T-cell (primary cell): ENCODE data around the gene UBALD2. TPM values are rescaled to one million over a fixed set of nuclear protein-coding genes. Genes with fewer than 3 reads are reported as not detected.
"Not testable (repeated sequence)": the region's sequence is repeated elsewhere in the genome, so short reads cannot be mapped to it uniquely, and the experiment has no call there.

Experiments used
- ATAC-seq, 4 experiments: fragments of 200-7000 bp in 3 of 4; fragments of 150-1000 bp in 1 of 4; cut with Tn5 transposase; replicated peaks in 1 of 4; 1 replicate in 3 of 4; 2 replicates in 1 of 4; pipeline ENCODE4 v1.10.0; 2021; ENCODE audit warnings: moderate library complexity in 3 of 4, mild to moderate bottlenecking in 2 of 4, moderate number of reproducible peaks in 1 of 4
- CTCF ChIA-PET, 2 donors: fragments of 300-600 bp; sonication (Branson Sonifier 250); formaldehyde crosslinking; loops; one replicate each; lab custom pipeline; 2022; ENCODE audit warnings: antibody characterized with exemption in 2 of 2; lab: Charles Lee
- POLR2A ChIA-PET, 2 donors: fragments of 300-600 bp; sonication (Branson Sonifier 250); formaldehyde crosslinking; loops; one replicate each; lab custom pipeline; 2022; ENCODE audit warnings: antibody characterized with exemption in 2 of 2; lab: Charles Lee
- DNase-seq, 35 experiments: peaks; one replicate each; pipeline versions ENCODE4 v3.0.0 to v3.0.0-alpha.2; 2013 to 2023
- H3K27ac ChIP-seq: one replicate; pipeline ENCODE4 v1.5.1; 2013; ENCODE audit warnings: low read length
- H3K27me3 ChIP-seq, 2 experiments: replicated peaks in 1 of 2; 1 replicate in 1 of 2; 2 replicates in 1 of 2; pipeline versions ENCODE4 v1.6.1 to v1.7.0; 2013; ENCODE audit warnings: low read length in 1 of 2, mixed read lengths in 1 of 2; ENCODE audit not compliant: control insufficient read depth in 2 of 2, insufficient read depth in 2 of 2; ENCODE audit errors: extremely low read depth in 1 of 2
- H3K36me3 ChIP-seq, 2 donors: 1 replicate in 1 of 2; 2 replicates in 1 of 2; pipeline versions ENCODE4 v1.6.1 to v1.7.0; 2013; ENCODE audit warnings: low read length in 1 of 2; ENCODE audit not compliant: control insufficient read depth in 2 of 2, insufficient read depth in 1 of 2; ENCODE audit errors: extremely low read depth in 1 of 2
- H3K4me1 ChIP-seq, 2 experiments: 1 replicate in 1 of 2; 2 replicates in 1 of 2; pipeline versions ENCODE4 v1.6.1 to v1.7.0; 2013; ENCODE audit warnings: low read length in 2 of 2, mixed read lengths in 1 of 2; ENCODE audit not compliant: insufficient read depth in 2 of 2, control insufficient read depth in 1 of 2; ENCODE audit errors: extremely low read depth in 1 of 2
- H3K4me3 ChIP-seq, 2 donors: 1 replicate in 1 of 2; 2 replicates in 1 of 2; pipeline versions ENCODE4 v1.5.1 to v1.7.0; 2013; ENCODE audit warnings: mild to moderate bottlenecking in 2 of 2, low read length in 1 of 2, moderate library complexity in 1 of 2; ENCODE audit not compliant: control insufficient read depth in 1 of 2; ENCODE audit errors: extremely low read depth in 1 of 2
- H3K9me3 ChIP-seq: 2 replicates; pipeline ENCODE4 v1.7.0; 2013
- H3K27ac Mint-ChIP-seq, 2 donors: one replicate each; pipeline ENCODE4 v1.8.0; 2020 to 2021; ENCODE audit warnings: mild to moderate bottlenecking in 2 of 2, mixed read lengths in 2 of 2
- H3K27me3 Mint-ChIP-seq, 2 donors: one replicate each; pipeline ENCODE4 v1.8.0; 2021 to 2022; ENCODE audit warnings: mixed read lengths in 2 of 2
- H3K36me3 Mint-ChIP-seq: one replicate; pipeline ENCODE4 v1.8.0; 2021; ENCODE audit warnings: mixed read lengths
- H3K4me1 Mint-ChIP-seq, 3 donors: one replicate each; pipeline ENCODE4 v1.8.0; 2020 to 2022; ENCODE audit warnings: mixed read lengths in 3 of 3, mild to moderate bottlenecking in 1 of 3
- H3K4me3 Mint-ChIP-seq, 3 donors: one replicate each; pipeline ENCODE4 v1.8.0; 2020 to 2022; ENCODE audit warnings: mild to moderate bottlenecking in 3 of 3, mixed read lengths in 3 of 3, moderate library complexity in 3 of 3
- H3K9me3 Mint-ChIP-seq, 3 donors: one replicate each; pipeline ENCODE4 v1.8.0; 2020 to 2022; ENCODE audit warnings: mixed read lengths in 3 of 3
- WGBS: methylation state at CpG from one replicate; pipeline ENCODE4 v1.1.5; 2013; ENCODE audit warnings: missing lambda C conversion rate; ENCODE audit not compliant: insufficient coverage; 5-methylcytosine and 5-hydroxymethylcytosine counted together
- total RNA-seq, 35 experiments: library from RNA in 6 of 35; stranded (reverse) in 6 of 35; fragments of 120-200 nt in 1 of 35; gene quantifications; one replicate each; pipeline versions ENCODE4 v1.2.1 to v1.2.4 and lab custom pipeline; 2013 to 2026

Gene UBALD2
- total RNA-seq, 5 donors from 2014 or later (not counting 1 experiment from before 2014, with no cell fraction given), result 163 to 277 (median 177) TPM

DNA sequence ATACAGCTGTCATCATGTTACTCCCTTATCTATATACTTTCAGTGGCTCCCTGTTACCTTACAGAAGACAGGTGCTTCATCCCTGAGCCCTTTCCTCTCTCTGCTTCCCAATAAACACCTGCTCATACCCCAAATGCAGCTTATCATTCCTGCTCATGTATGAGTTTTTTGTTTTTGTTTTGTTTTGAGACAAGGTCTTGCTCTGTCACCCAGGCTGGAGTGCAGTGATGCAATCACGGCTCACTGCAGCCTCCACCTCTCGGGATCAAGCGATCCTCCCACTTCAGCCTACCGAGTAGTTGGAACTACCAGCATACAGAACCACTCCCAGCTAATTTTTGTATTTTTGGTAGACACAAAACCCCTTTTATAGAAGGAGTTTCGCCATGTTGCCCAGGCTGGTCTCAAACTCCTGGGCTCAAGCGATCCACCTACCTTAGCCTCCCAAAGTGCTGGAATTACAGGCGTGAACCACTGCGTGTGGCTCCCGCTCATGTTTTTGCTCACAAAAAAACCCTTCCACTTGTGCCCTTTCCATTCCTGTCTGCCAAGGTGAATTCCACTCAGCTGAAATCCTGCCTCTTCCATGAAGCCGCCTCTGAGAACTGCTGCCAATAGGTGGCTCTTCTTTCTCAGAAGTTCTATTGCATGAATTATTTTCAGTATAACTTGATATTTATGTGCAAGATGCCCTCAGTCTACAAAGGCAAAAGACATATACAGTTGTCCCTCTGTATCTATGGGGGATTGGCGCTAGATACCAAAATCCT, 16.9 kb upstream of the UBALD2 start:
- Histone ChIP-seq H3K27ac (no peak overlapping the region), H3K4me3 (no peak overlapping the region), H3K9me3 (no peaks in the 10 kb centered on the region), H3K36me3 (no peaks in the 10 kb centered on the region), H3K4me1 (peaks cover 29 to 62% of the 10 kb centered on the region in 2 experiments), H3K27me3 (no peaks in the 10 kb centered on the region)
- no peaks in the 10 kb centered on the region for H3K36me3 Mint-ChIP-seq
- no peak for DNase-seq
- H3K9me3 Mint-ChIP-seq, result no peaks in the 10 kb centered on the region
- WGBS, result 95% methylated on average over 8 of the region's 11 CpGs
- ChIA-PET POLR2A (interaction anchor here (0.5 to 0.9 kb wide), 5 partner anchors 16 to 451 kb away, joined by 3 to 5 read pairs (median 3); partner anchors contain the start of gene WBP2 (in 1 of the 2)), CTCF (interaction anchor here in 1 of 2 donors (1.0 kb wide), 1 partner anchor 15 kb away, joined by 3 read pairs; no protein-coding TSS in a partner anchor)
- H3K4me3 Mint-ChIP-seq, result peak overlapping the region in 1 of 3 donors; percentile 31
- no peaks in the 10 kb centered on the region for H3K27me3 Mint-ChIP-seq
- peaks cover 63 to 74% (median 70%) of the 10 kb centered on the region in 3 donors for H3K4me1 Mint-ChIP-seq
- peak overlapping the region; percentile 78 to 83 for H3K27ac Mint-ChIP-seq
- ATAC-seq, result no peak

DNA sequence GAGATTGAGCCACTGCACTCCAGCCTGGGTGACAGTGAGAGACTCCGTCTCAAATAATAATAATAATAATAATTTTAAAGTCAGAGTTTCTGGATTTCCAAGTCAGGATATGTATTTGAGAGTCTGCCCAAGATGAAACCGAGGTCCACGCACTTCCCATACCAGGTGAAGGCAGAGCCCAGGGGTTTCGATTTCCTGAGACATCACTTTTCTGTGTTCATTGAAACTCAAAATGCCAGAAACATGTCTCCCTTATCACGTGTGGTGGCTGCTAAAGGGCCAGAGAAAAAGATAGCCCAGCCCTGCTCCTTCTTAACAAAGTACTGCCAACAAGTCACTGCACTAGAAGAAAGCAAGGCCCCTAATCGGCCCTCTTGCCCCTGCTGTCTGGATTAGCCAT, 15.0 kb upstream of the UBALD2 start:
- no peak for DNase-seq
- Histone ChIP-seq H3K36me3 (no peaks in the 10 kb centered on the region), H3K4me1 (peaks cover 33 to 57% of the 10 kb centered on the region in 2 experiments), H3K27me3 (no peaks in the 10 kb centered on the region), H3K4me3 (no peak overlapping the region), H3K9me3 (no peaks in the 10 kb centered on the region), H3K27ac (no peak overlapping the region)
- 100% methylated on average over 2 of the region's 6 CpGs for WGBS
- Mint-ChIP-seq H3K27me3 (no peaks in the 10 kb centered on the region), H3K4me3 (no peak overlapping the region), H3K9me3 (no peaks in the 10 kb centered on the region), H3K36me3 (no peaks in the 10 kb centered on the region), H3K27ac (peak overlapping the region; percentile 10 to 95), H3K4me1 (peaks cover 57 to 64% (median 59%) of the 10 kb centered on the region in 3 donors)
- ChIA-PET CTCF (no interaction called here), POLR2A (no interaction called here)
- no peak for ATAC-seq

DNA sequence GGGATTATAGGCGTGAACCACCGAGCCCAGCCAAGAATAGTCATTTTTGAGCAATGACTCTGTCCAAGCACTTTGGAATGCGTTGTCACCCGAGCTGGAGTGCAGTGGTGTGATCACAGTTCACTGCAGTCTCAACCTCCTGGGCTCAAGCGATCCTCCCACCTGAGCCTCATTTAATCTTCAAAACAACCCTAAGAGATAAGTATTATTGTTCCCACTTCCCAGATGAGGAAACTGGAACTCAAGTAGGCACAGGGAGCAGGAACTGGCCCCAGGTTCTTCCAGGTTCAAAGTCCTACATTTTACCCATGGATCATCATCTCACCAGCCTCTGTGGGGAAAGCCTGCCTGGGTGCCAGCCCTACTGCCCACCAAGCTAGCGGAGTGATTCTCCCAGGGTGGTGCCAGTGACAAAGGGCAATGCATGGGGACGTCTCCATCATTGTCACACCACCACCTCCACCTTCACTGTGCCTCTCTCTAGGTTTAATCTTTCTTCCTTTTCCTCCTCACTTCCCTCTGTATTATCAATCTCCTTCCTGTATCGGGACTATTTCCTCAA, 13.6 kb upstream of the UBALD2 start:
- no peak for DNase-seq
- peaks cover 61 to 66% (median 63%) of the 10 kb centered on the region in 3 donors for H3K4me1 Mint-ChIP-seq
- peak overlapping the region; percentile 68 for H3K27ac ChIP-seq
- no peaks in the 10 kb centered on the region for H3K9me3 ChIP-seq
- H3K27me3 Mint-ChIP-seq, result no peaks in the 10 kb centered on the region
- H3K4me1 ChIP-seq, result peaks cover 36 to 56% of the 10 kb centered on the region in 2 experiments
- ATAC-seq, result peak; percentile 2 to 27 (median 14)
- no peaks in the 10 kb centered on the region for H3K9me3 Mint-ChIP-seq
- WGBS, result 78% methylated on average over 6 of the region's 8 CpGs
- ChIA-PET POLR2A (no interaction called here), CTCF (no interaction called here)
- H3K4me3 Mint-ChIP-seq, result peak overlapping the region; percentile 65 to 75 (median 71)
- H3K27me3 ChIP-seq, result no peaks in the 10 kb centered on the region
- H3K4me3 ChIP-seq, result no peak overlapping the region
- peak overlapping the region; percentile 95 to 97 for H3K27ac Mint-ChIP-seq
- H3K36me3 Mint-ChIP-seq, result no peaks in the 10 kb centered on the region
- no peaks in the 10 kb centered on the region for H3K36me3 ChIP-seq

GRCh38 chr17:76252040-76252954, 12.9 kb upstream of the UBALD2 start:
- Mint-ChIP-seq H3K27ac (peak overlapping the region; percentile 95 to 97), H3K36me3 (no peaks in the 10 kb centered on the region), H3K4me3 (peak overlapping the region; percentile 65 to 75 (median 71)), H3K27me3 (no peaks in the 10 kb centered on the region), H3K4me1 (peaks cover 62 to 66% (median 63%) of the 10 kb centered on the region in 3 donors), H3K9me3 (peaks cover 2 to 3% (median 3%) of the 10 kb centered on the region in 3 donors)
- CTCF ChIA-PET, result no interaction called here
- Histone ChIP-seq H3K27me3 (no peaks in the 10 kb centered on the region), H3K36me3 (no peaks in the 10 kb centered on the region), H3K4me1 (peaks cover 33 to 51% of the 10 kb centered on the region in 2 experiments), H3K27ac (peak overlapping the region; percentile 68), H3K4me3 (peak overlapping the region; percentile 18 to 29), H3K9me3 (no peaks in the 10 kb centered on the region)
- WGBS, result 39% methylated on average over 5 of the region's 11 CpGs
- DNase-seq (peak in 7 of 35 experiments; percentile 18 to 63 (median 46)), ATAC-seq (peak; percentile 72 to 93 (median 90))
- POLR2A ChIA-PET, result no interaction called here

- ATAC-seq, H3K36me3 Mint-ChIP-seq, H3K9me3 ChIP-seq, CTCF ChIA-PET, H3K27me3 ChIP-seq, DNase-seq, H3K27me3 Mint-ChIP-seq, H3K36me3 ChIP-seq, H3K9me3 Mint-ChIP-seq, H3K4me3 ChIP-seq, POLR2A ChIA-PET: not testable (repeated sequence)
- H3K27ac ChIP-seq, result peak overlapping the region; percentile 68
- Mint-ChIP-seq H3K4me1 (peaks cover 55 to 59% (median 56%) of the 10 kb centered on the region in 3 donors), H3K4me3 (peak overlapping the region; percentile 65 to 75 (median 71)), H3K27ac (peak overlapping the region; percentile 95 to 97)
- 93% methylated on average over 17 of the region's 23 CpGs for whole genome bisulfite sequencing
- H3K4me1 ChIP-seq, result peaks cover 33 to 49% of the 10 kb centered on the region in 2 experiments
These were observed 12.0 kb upstream of the UBALD2 start for GRCh38 chr17:76252967-76253766.
